NCI-H748 (cell line): ENCODE results near the gene FGF7.
"Not testable (repeated sequence)": the region's sequence is repeated elsewhere in the genome, so short reads cannot be mapped to it uniquely, and the experiment has no call there.

ENCODE experiments used
- DNase-seq: peaks from one replicate; lab custom pipeline; 2025; ENCODE audit not compliant: unreplicated experiment; lab: John Stamatoyannopoulos, UW

Gene FGF7

DNA sequence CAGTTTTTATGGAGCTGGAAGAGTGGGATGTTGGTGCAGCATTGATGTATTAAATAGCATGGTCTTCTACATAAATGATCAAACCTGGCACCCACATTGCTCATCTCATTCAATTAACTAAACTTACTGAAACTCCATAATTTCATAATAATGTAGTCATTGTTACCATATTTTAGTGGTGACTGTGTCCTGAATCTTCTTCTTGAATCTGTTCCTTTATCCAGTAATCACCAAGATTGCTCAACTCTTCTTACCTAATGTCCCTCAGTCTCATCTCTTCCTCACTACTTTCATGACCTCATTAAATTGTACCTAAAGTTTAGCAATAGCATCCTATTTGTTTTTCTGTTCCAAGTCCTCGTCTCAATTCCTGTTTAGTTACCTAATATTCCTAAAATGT is 69.8 kb downstream of the FGF7 start:
- no peak for DNase-seq

- DNase-seq = no peak
These were observed 71.8 kb downstream of the FGF7 start for GRCh38 chr15:49494842-49495241.

DNA sequence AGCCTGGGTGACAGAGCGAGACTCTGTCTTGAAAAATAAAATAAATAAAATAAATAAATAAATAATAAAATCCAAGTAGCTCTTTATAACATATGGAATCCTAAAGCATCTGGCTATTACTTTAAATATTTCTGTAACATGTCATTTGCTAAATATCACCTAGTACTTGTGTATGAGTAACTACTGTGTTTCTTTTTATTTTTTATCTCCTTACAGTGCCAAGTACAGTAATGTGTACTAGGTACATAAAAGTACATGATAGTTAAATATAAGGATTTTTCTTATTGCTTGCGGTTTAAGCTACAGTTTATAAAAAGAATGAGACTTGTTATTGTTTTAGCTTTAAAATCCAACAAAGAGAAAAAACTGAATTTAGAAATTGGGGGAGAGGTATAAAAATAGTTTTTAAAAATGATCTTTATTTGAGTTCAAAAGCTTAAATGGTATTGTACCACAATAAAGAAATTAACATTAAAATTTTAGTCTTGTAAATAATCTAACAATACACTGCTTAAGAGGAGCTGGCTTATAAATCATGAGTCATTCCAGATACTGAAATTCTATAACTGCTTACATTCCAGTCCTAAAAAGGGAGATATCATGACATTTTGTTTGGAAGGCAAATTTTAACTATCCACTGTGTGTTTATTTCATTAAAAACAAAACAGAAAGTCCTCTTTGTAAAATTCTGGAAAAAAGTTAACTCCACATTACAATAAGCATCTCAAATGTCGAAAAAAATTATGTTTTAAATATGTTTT is 73.1 kb downstream of the FGF7 start:
- DNase-seq = no peak

DNA sequence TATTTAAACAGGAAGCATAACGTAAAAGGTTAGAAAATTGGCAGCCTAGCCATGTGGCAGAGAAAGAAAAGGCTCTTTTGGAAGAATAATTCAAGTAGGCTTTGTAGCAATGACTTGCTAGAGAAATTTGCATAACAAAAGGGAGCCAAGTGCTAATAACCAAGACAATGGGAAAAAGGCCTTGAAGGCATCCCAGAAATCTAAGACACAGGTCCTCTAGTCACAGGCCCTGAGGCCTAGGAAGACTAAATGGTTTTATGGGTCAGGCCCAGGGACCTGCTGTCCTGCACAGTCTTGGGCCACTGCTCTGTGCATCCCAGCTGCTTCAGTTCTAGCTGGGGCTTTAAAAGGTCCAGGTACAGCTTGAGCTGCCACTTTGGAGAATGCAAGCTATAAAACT is 78.5 kb downstream of the FGF7 start:
- DNase-seq = no peak

GRCh38 chr15:49506341-49506740 is 83.3 kb downstream of the FGF7 start:
- DNase-seq = no peak

- no peak for DNase-seq
These were observed 84.2 kb downstream of the FGF7 start for GRCh38 chr15:49507261-49507660.

DNA sequence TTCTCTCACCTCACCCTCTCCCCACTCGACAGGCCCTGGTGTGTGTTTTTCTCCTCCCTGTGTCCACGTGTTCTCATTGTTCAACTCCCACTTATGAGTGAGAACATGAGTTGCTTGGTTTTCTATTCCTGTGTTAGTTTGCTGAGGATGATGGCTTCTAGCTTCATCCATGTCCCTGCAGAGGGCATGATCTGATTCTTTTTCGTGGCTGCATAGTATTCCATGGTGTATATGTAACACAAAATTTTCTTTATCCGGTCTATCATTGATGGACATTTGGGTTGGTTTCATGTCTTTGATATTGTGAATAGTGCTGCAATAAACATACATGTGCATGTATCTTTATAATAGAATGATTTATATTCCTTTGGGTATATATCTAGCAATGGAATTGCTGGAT is 89.7 kb downstream of the FGF7 start:
- DNase-seq = not testable (repeated sequence)

- DNase-seq = no peak
These were observed 98.8 kb downstream of the FGF7 start for GRCh38 chr15:49521802-49522201.

GRCh38 chr15:49528289-49528688 is 105.2 kb downstream of the FGF7 start:
- no peak for DNase-seq

DNA sequence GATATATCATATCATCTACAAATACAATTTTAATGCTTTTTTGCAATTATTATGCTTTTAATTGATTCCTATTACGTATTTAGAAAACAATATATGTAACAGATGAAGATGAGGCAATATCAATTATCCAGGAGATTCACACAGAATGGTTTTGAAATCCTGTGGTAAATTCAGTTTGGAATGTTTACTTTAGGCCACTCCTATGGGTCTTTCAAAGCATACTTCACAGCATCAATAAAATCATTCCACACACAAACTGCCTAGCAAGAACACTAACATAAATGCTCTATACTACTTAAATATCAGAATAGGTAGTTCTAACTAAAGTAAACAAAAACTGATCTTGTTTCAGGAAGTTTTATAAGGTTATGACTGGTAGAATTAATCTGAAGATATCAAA is 107.0 kb downstream of the FGF7 start:
- DNase-seq = no peak
